22Rv1 (cell line): Measurements from ENCODE around the gene TXNDC5.

Experiments
- H3K27ac ChIP-seq: fragments of 450-650 bp; 2 replicates; pipeline ENCODE4 v1.5.1; 2017
- CTCF ChIP-seq: fragments of 450-650 bp; IDR thresholded peaks from 2 replicates; pipeline ENCODE4 v1.5.1; 2017; ENCODE audit warnings: mild to moderate bottlenecking
- ZFX ChIP-seq: fragments of 450-650 bp; IDR thresholded peaks from 2 replicates; pipeline ENCODE4 v1.6.1; 2017; ENCODE audit warnings: antibody characterized with exemption, borderline replicate concordance

The TXNDC5 gene

DNA sequence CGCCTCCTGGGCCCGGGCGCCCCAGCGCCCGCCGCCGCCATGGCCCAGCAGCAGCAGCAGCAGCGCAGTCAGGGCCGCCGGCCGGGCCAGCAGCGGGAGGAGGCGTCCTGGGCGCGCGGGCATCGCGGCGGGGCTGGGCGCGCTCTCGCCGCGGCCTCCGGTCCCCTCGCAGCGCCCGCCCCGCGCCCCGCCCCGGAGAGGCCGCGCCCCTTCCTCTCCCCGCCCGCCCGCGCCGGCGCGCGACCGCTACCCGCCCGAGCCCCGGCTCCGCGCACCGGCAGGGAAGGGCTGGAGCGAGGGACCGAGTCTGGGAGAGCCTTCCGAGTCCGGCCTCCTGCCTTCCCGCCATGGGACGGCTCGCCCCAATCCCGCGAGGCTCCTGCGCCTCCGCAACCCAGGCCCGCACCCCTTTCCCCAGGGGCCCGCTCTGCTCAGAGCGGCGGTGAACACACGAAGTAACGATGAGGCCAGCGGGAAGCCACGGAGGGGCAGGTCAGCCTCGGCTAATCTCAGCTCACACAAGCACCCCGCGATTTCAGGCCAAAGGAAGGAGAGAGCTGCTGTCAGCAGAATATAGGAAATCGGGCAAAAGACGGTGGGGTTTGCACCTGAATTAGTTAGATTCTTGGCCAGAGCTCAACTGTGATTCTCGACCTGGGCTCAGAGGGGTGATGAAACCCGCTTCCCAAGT, at the start of gene TXNDC5:
TXNDC5 (minus strand) TSS at position 135 of the 691 bp plus-strand sequence; CDS start at position 123, 12 bp downstream.
- TF ChIP-seq ZFX (no peak), CTCF (no peak)
- peak within 1 kb of the TSS; percentile 74 for H3K27ac ChIP-seq

DNA sequence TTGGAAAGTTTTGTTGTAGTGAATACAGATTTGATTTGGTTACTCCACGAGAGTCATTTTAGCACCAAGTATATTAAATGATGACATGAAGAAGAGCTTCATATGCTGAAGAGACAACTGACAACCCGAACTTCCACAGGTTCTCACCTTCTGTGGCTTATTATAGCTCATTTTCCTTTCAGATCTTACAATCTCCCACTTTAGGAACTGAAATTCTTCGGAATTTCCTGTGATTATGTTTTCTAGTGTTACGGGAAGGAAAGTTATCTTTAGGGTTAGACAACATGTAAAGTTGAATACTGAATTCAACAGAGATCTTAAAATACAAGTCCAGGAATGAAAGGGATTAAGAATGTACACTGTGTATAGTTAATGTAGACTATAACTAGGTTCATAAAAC, 49.6 kb upstream of the TXNDC5 start:
- H3K27ac ChIP-seq, result no peak overlapping the region
- TF ChIP-seq CTCF, result no peak
- TF ChIP-seq ZFX, result no peak

GRCh38 chr6:7959453-7959852, 48.9 kb upstream of the TXNDC5 start:
- TF ChIP-seq ZFX (no peak), CTCF (no peak)

GRCh38 chr6:7958464-7958863, 47.9 kb upstream of the TXNDC5 start:
- TF ChIP-seq ZFX (no peak), CTCF (no peak)
- H3K27ac ChIP-seq, result no peak overlapping the region

More at GRCh38 chr6:7959453-7959852, 48.9 kb upstream of the TXNDC5 start:
- H3K27ac ChIP-seq, result no peak overlapping the region

GRCh38 chr6:7956257-7956656, 45.7 kb upstream of the TXNDC5 start:
- no peak overlapping the region for H3K27ac ChIP-seq
- TF ChIP-seq ZFX (no peak), CTCF (no peak)

- TF ChIP-seq ZFX (no peak), CTCF (no peak)
- no peak overlapping the region for H3K27ac ChIP-seq
Measured at GRCh38 chr6:7954477-7955200, 44.1 kb upstream of the TXNDC5 start.

DNA sequence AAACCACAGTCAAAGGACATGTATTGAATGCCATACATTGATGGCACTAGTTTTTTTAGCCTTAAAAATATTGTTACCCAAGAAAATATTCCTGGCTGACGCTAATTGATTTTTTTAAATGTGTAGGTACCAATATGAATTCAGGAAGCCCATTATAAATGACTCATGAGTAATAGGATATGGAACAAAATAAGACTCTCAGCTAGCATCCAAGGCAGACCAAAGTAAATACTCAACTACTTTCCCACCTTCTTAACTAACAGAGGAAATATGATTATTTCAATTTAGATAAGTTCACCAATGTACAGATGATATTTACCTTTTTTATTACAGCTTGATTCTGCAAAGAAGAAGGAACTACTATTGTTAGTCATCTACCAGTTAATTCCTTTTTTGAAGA, 43.2 kb upstream of the TXNDC5 start:
- TF ChIP-seq CTCF (no peak), ZFX (no peak)

More for the DNA sequence above, 43.2 kb upstream of the TXNDC5 start:
- H3K27ac ChIP-seq, result no peak overlapping the region
